GM21367 (cell line): ENCODE measurements around the gene BAZ2B.

ENCODE experiments used
- ATAC-seq: cut with Tn5 transposase; IDR thresholded peaks from one replicate; pipeline ENCODE4 v1.9.1; 2021; ENCODE audit not compliant: unreplicated experiment

BAZ2B gene

GRCh38 chr2:159617646-159618045 is 1.3 kb upstream of the BAZ2B start:
- ATAC-seq, result no peak

GRCh38 chr2:159617100-159617499 is 752 bp upstream of the BAZ2B start:
- no peak for ATAC-seq

- peak; percentile 53 for ATAC-seq
Measured at GRCh38 chr2:159615367-159616285, 722 bp downstream of the BAZ2B start.

- peak; percentile 13 for ATAC-seq
Measured at GRCh38 chr2:159614534-159615366, 1.6 kb downstream of the BAZ2B start.

GRCh38 chr2:159613651-159614285 is 2.6 kb downstream of the BAZ2B start:
- no peak for ATAC-seq

- no peak for ATAC-seq
Measured at GRCh38 chr2:159613091-159613490, 3.3 kb downstream of the BAZ2B start.

GRCh38 chr2:159612255-159612901 is 4.0 kb downstream of the BAZ2B start:
- no peak for ATAC-seq

GRCh38 chr2:159609811-159610549 is 6.4 kb downstream of the BAZ2B start:
- no peak for ATAC-seq

GRCh38 chr2:159608723-159609308 is 7.5 kb downstream of the BAZ2B start:
- no peak for ATAC-seq

GRCh38 chr2:159608108-159608507 is 8.2 kb downstream of the BAZ2B start:
- ATAC-seq, result no peak

- ATAC-seq, result no peak
Measured at GRCh38 chr2:159606287-159606686, 10.1 kb downstream of the BAZ2B start.

GRCh38 chr2:159605441-159606178 is 10.7 kb downstream of the BAZ2B start:
- no peak for ATAC-seq

GRCh38 chr2:159604159-159604558 is 12.2 kb downstream of the BAZ2B start:
- no peak for ATAC-seq

- no peak for ATAC-seq
Measured at GRCh38 chr2:159600752-159601151, 15.6 kb downstream of the BAZ2B start.

- no peak for ATAC-seq
Measured at GRCh38 chr2:159595410-159596046, 20.8 kb downstream of the BAZ2B start.

- no peak for ATAC-seq
Measured at GRCh38 chr2:159592441-159592840, 23.9 kb downstream of the BAZ2B start.

- no peak for ATAC-seq
Measured at GRCh38 chr2:159591221-159591620, 25.1 kb downstream of the BAZ2B start.

- no peak for ATAC-seq
Measured at GRCh38 chr2:159589286-159589685, 27.1 kb downstream of the BAZ2B start.

GRCh38 chr2:159586034-159586433 is 30.3 kb downstream of the BAZ2B start:
- ATAC-seq, result no peak
